Amniotic stem cell (primary cell): ENCODE data around the gene INCA1.

Experiments used
- DNase-seq: peaks from one replicate; lab custom pipeline; 2025; lab: John Stamatoyannopoulos, UW

Gene INCA1

GRCh38 chr17:5011928-5012327, 14.6 kb upstream of the INCA1 start:
- DNase-seq, result no peak

- DNase-seq, result no peak
Observed at GRCh38 chr17:5003214-5003867, 6.0 kb upstream of the INCA1 start.

- DNase-seq, result no peak
Observed at GRCh38 chr17:5002121-5002788, 4.9 kb upstream of the INCA1 start.

GRCh38 chr17:5000237-5000639, 2.9 kb upstream of the INCA1 start:
- no peak for DNase-seq

- DNase-seq, result no peak
Observed at GRCh38 chr17:4999430-5000093, 2.2 kb upstream of the INCA1 start.

- DNase-seq, result no peak
Observed at GRCh38 chr17:4998732-4999429, 1.6 kb upstream of the INCA1 start.

GRCh38 chr17:4998027-4998731, 857 bp upstream of the INCA1 start:
- DNase-seq, result no peak

GRCh38 chr17:4994081-4994595, 3.2 kb downstream of the INCA1 start:
- DNase-seq, result no peak

GRCh38 chr17:4987767-4988567, 9.4 kb downstream of the INCA1 start:
- no peak for DNase-seq

- peak; percentile 30 for DNase-seq
Observed at GRCh38 chr17:4986951-4987766, 10.2 kb downstream of the INCA1 start, which contains the start of gene CAMTA2. TSS of gene CAMTA2 (minus strand) at chr17:4987675. CDS start at chr17:4986222, 1,453 bp downstream.

GRCh38 chr17:4986403-4986802, 10.9 kb downstream of the INCA1 start:
- no peak for DNase-seq

- DNase-seq, result no peak
Observed at GRCh38 chr17:4982305-4982704, 15.0 kb downstream of the INCA1 start.

- peak; percentile 15 for DNase-seq
Observed at GRCh38 chr17:4980644-4981216, 16.6 kb downstream of the INCA1 start.

- DNase-seq, result no peak
Observed at GRCh38 chr17:4978726-4979125, 18.6 kb downstream of the INCA1 start.

GRCh38 chr17:4974115-4974670, 23.1 kb downstream of the INCA1 start:
- no peak for DNase-seq

- DNase-seq, result no peak
Observed at GRCh38 chr17:4973256-4974114, 23.8 kb downstream of the INCA1 start.

GRCh38 chr17:4972752-4973151, 24.6 kb downstream of the INCA1 start:
- DNase-seq, result no peak

- DNase-seq, result no peak
Observed at GRCh38 chr17:4972322-4972721, 25.0 kb downstream of the INCA1 start.
